ENCODE measurements around the gene RNASE8. TPM values are rescaled to one million over a fixed set of nuclear protein-coding genes. Genes with fewer than 3 reads are reported as not detected.

The RNASE8 gene
- total and polyA plus RNA-seq, 9 donors, result not detected

DNA sequence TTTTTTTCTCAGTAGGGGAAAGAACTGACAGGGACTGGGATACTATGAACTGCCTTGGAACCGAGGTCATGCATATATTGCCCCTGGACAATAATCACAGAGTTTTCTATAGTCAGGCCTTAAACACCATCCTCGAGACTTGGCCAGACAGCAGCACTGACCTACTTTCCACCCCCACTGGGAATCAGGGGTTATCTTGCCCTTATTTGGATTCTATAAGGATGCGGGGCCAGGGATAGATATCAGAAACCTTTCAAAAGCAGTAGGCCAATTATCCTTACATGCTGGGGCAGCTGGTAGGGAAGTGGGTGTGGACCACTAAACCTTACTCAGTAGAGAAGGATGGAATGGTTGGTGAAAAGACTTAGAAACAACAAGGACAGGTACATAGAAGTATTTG, 38.8 kb downstream of the RNASE8 start:
- no peaks in the 10 kb centered on the region for H3K9me3 ChIP-seq
- no peak for DNase-seq
- H3K27me3 ChIP-seq, result no peaks in the 10 kb centered on the region
- WGBS, 3 donors, result 67 to 73% (median 67%) methylated on average over 3 of the region's 3 CpGs
- TF ChIP-seq, protein P1, sequence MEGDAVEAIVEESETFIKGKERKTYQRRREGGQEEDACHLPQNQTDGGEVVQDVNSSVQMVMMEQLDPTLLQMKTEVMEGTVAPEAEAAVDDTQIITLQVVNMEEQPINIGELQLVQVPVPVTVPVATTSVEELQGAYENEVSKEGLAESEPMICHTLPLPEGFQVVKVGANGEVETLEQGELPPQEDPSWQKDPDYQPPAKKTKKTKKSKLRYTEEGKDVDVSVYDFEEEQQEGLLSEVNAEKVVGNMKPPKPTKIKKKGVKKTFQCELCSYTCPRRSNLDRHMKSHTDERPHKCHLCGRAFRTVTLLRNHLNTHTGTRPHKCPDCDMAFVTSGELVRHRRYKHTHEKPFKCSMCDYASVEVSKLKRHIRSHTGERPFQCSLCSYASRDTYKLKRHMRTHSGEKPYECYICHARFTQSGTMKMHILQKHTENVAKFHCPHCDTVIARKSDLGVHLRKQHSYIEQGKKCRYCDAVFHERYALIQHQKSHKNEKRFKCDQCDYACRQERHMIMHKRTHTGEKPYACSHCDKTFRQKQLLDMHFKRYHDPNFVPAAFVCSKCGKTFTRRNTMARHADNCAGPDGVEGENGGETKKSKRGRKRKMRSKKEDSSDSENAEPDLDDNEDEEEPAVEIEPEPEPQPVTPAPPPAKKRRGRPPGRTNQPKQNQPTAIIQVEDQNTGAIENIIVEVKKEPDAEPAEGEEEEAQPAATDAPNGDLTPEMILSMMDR (IDR thresholded peaks at IDR 0.05), result no peak
- TF ChIP-seq POLR2A (IDR thresholded peaks at IDR 0.05), result no peak
- no peak for TF ChIP-seq EP300 (IDR thresholded peaks at IDR 0.05)
- no peaks in the 10 kb centered on the region for H3K36me3 ChIP-seq
- intact Hi-C loops (cut with DNase I), result loop anchor here in 1 of 4 donors (10.0 kb wide), 1 partner anchor 412 kb away; the partner anchor contains the start of genes ANG and RNASE4
- H3K27ac ChIP-seq, result peak overlapping the region; percentile 87 to 100
- peaks cover 2% of the 10 kb centered on the region for H3K4me1 ChIP-seq (ENCODE audit: insufficient read depth)
- H3K4me3 ChIP-seq, result no peak overlapping the region

DNA sequence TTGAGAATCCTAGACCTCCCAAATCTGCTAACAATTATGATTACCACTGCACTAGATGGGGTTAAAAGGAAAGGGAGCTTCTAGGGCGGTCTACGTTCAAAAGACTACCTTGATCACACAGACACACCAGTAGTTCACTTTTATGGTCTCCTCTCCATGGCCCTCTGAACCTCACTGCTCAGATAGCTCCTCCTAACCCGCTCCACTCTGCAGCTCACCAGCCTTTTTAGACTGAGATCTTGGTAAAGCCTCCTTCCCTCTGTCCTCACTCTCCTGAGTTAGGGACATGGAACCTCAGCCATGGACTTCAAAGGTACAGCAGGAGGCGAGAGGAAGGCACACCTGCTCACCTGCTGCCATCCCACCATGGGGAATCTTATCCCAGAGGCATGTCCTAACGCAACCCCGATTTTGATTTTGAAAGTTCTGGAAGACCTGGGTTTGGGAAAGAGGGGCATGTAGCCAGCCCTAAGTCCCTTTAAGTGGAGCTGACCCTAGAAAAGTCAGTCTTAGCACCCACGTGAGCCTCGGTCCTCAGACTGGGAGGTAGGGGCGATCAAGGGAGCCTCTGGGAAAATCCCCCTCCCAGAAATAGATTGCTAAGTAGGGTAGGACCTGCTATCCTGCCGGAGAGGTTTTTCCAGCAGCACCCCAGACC, 39.5 kb downstream of the RNASE8 start:
- 42 to 49% (median 43%) methylated on average over 10 of the region's 10 CpGs for WGBS, 3 donors
- peak overlapping the region; percentile 71 for H3K4me3 ChIP-seq
- H3K4me1 ChIP-seq (ENCODE audit: insufficient read depth), result peaks cover 2% of the 10 kb centered on the region
- no peak for DNase-seq
- H3K27ac ChIP-seq, result peak overlapping the region; percentile 87 to 100
- no peaks in the 10 kb centered on the region for H3K9me3 ChIP-seq
- H3K27me3 ChIP-seq, result no peaks in the 10 kb centered on the region
- TF ChIP-seq POLR2A (IDR thresholded peaks at IDR 0.05), result no peak
- TF ChIP-seq, protein P1 (IDR thresholded peaks at IDR 0.05), result no peak
- no peak for TF ChIP-seq EP300 (IDR thresholded peaks at IDR 0.05)
- no peaks in the 10 kb centered on the region for H3K36me3 ChIP-seq
- intact Hi-C loops (cut with DNase I), result loop anchor here in 1 of 4 donors (10.0 kb wide), 1 partner anchor 412 kb away; the partner anchor contains the start of genes ANG and RNASE4

DNA sequence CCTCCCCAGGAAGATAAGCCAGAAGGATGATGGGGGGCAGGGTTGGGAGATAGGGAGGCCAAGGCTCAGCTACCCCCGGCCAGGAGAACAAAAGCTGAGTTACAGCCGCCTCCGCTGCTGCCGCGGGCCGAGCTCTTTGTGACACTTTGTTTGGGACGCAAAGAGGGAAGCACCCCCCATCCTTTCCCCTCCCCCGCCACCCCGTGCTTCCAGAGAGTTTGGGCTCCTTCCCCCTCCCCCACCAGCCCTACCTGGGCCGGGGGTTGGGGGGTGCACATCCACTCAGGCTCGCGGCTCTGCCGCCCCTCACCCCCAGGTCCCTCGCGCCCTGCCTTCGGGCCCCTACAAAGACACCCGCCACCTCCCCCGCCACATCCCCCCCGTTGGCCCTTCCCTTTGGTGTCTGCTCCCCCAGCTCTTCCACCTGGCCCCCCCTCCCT, 40.0 kb downstream of the RNASE8 start:
- Histone ChIP-seq H3K9me3 (no peaks in the 10 kb centered on the region), H3K27ac (peak overlapping the region; percentile 87 to 100), H3K36me3 (no peaks in the 10 kb centered on the region), H3K4me1 (ENCODE audit: insufficient read depth) (peaks cover 2% of the 10 kb centered on the region), H3K4me3 (peak overlapping the region; percentile 71), H3K27me3 (no peaks in the 10 kb centered on the region)
- intact Hi-C loops (cut with DNase I), result loop anchor here in 1 of 4 donors (10.0 kb wide), 1 partner anchor 413 kb away; the partner anchor contains the start of genes ANG and RNASE4
- no peak for TF ChIP-seq EP300 (IDR thresholded peaks at IDR 0.05)
- no peak for TF ChIP-seq POLR2A (IDR thresholded peaks at IDR 0.05)
- TF ChIP-seq, protein P1 (IDR thresholded peaks at IDR 0.05), result no peak
- DNase-seq, result peak in 3 of 5 donors; percentile 58 to 66 (median 66)
- WGBS, 3 donors, result 3 to 7% (median 6%) methylated on average over 7 to 19 of the region's 19 CpGs

DNA sequence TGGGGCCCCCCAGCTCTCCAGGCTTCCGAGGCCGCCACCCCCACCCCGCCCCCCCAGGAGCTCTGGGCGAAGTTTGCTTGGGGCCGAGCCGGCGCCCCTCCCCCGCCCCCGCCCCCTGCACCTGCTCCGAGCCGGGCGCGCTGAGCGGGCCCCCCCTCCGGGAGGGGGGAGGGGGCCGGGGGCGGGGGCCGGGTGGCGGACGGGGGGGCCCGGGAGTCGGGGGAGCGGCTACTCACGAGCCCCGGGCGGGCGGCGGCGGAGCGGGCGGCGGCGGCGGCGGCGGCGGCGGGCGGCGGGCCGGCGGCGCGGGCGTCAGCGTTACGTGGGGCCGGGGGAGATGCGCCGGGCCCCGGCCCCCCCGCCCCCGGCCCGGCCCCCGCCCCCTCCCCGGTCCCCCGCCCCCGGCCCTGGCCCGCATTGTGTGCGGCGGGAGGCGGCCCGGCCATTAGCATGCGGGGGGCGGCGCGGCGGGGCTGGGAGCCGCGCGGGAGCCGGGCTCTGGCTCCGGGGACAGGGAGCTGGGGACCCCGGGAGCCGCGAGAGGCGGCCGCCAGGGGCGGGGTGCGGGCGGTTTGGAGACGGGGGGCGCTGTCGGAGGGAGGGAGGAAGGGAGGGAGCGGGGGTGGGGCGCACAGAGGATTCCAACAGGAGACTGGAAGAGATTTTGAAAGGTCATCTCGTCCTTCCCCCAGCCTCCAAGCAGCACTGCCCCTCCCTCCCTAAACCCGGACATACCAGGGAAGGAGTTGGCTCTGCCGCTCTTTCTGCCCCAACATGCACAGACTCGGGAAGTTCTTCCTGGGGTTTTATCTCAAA, 40.7 kb downstream of the RNASE8 start, which contains the start of gene ZNF219:
TSS of gene ZNF219 (minus strand) at position 580 of the 816 bp plus-strand sequence. CDS start 5,064 bp downstream, outside the sequence.
- intact Hi-C loops (cut with DNase I), result loop anchor here in 1 of 4 donors (10.0 kb wide), 1 partner anchor 413 kb away; the partner anchor contains the start of genes ANG and RNASE4
- Histone ChIP-seq H3K4me1 (ENCODE audit: insufficient read depth) (peaks cover 2% of the 10 kb centered on the region), H3K9me3 (no peaks in the 10 kb centered on the region), H3K4me3 (peak within 1 kb of the TSS; percentile 71), H3K27ac (peak within 1 kb of the TSS; percentile 87 to 100), H3K27me3 (no peaks in the 10 kb centered on the region), H3K36me3 (no peaks in the 10 kb centered on the region)
- 0 to 4% (median 1%) methylated on average over 12 to 69 of the region's 90 CpGs for WGBS, 3 donors
- TF ChIP-seq, protein P1 (IDR thresholded peaks at IDR 0.05), result no peak
- TF ChIP-seq EP300 (IDR thresholded peaks at IDR 0.05), result no peak
- TF ChIP-seq POLR2A (IDR thresholded peaks at IDR 0.05), result no peak
- DNase-seq, result peak; percentile 69 to 82 (median 79)
